NCI-H2227 (cell line): ENCODE data around the gene ZSWIM8.
"Not testable (repeated sequence)": the region's sequence is repeated elsewhere in the genome, so short reads cannot be mapped to it uniquely, and the experiment has no call there.

Source experiments
- DNase-seq: peaks from one replicate; lab custom pipeline; 2025; ENCODE audit not compliant: unreplicated experiment; lab: John Stamatoyannopoulos, UW

ZSWIM8 gene

GRCh38 chr10:73772281-73773151 is 12.9 kb upstream of the ZSWIM8 start:
- DNase-seq, result peak; percentile 84

GRCh38 chr10:73773152-73773879 is 12.1 kb upstream of the ZSWIM8 start:
- DNase-seq, result no peak

GRCh38 chr10:73774637-73775036 is 10.8 kb upstream of the ZSWIM8 start:
- DNase-seq, result peak; percentile 6

- no peak for DNase-seq
Measured at GRCh38 chr10:73779018-73779417, 6.4 kb upstream of the ZSWIM8 start.

GRCh38 chr10:73779539-73780197 is 5.7 kb upstream of the ZSWIM8 start:
- DNase-seq, result no peak

- DNase-seq, result no peak
Measured at GRCh38 chr10:73780301-73780700, 5.1 kb upstream of the ZSWIM8 start.

GRCh38 chr10:73780966-73781365 is 4.4 kb upstream of the ZSWIM8 start:
- no peak for DNase-seq

- DNase-seq, result no peak
Measured at GRCh38 chr10:73781548-73781878, 3.9 kb upstream of the ZSWIM8 start.

GRCh38 chr10:73781879-73782748 is 3.3 kb upstream of the ZSWIM8 start, which contains the start of gene CHCHD1:
TSS of gene CHCHD1 (plus strand) at chr10:73782048. CDS start at chr10:73782076, 28 bp downstream.
- DNase-seq, result peak; percentile 90

- no peak for DNase-seq
Measured at GRCh38 chr10:73782749-73783085, 2.7 kb upstream of the ZSWIM8 start.

GRCh38 chr10:73785721-73786511 is 510 bp downstream of the ZSWIM8 start:
- peak; percentile 43 for DNase-seq

- no peak for DNase-seq
Measured at GRCh38 chr10:73786512-73786885, 1.1 kb downstream of the ZSWIM8 start.

GRCh38 chr10:73787031-73787800 is 1.8 kb downstream of the ZSWIM8 start:
- not testable (repeated sequence) for DNase-seq

- no peak for DNase-seq
Measured at GRCh38 chr10:73788864-73789658, 3.7 kb downstream of the ZSWIM8 start.

GRCh38 chr10:73789659-73790055 is 4.3 kb downstream of the ZSWIM8 start:
- DNase-seq, result no peak

GRCh38 chr10:73790886-73791625 is 5.7 kb downstream of the ZSWIM8 start:
- no peak for DNase-seq

- no peak for DNase-seq
Measured at GRCh38 chr10:73791871-73792400, 6.5 kb downstream of the ZSWIM8 start.

GRCh38 chr10:73793456-73793855 is 8.1 kb downstream of the ZSWIM8 start:
- DNase-seq, result no peak
